Keratinocyte (primary cell): ENCODE results near the gene IFI16. TPM values are rescaled to one million over a fixed set of nuclear protein-coding genes. Genes with fewer than 3 reads are reported as not detected.

Experiments used
- DNase-seq: peaks from one replicate; pipeline ENCODE4 v3.0.0-alpha.2; 2011; ENCODE audit warnings: low read depth, missing footprints, low spot score
- FAIRE-seq: peaks from 2 replicates; lab custom pipeline; 2011; peaks lifted over from hg19 to GRCh38; lab: Jason Lieb, UNC
- H2AFZ ChIP-seq: 2 replicates; pipeline ENCODE4 v1.6.0; 2012; ENCODE audit warnings: low read length, control low read depth, inconsistent platforms; ENCODE audit not compliant: control insufficient read depth
- H3K27ac ChIP-seq: 2 replicates; pipeline ENCODE4 v1.5.1; 2011; ENCODE audit warnings: low read length; ENCODE audit not compliant: control insufficient read depth, insufficient read depth
- H3K27me3 ChIP-seq: 3 replicates; pipeline ENCODE4 v1.6.0; 2011; ENCODE audit warnings: low read length; ENCODE audit not compliant: control insufficient read depth, insufficient read depth; ENCODE audit errors: extremely low read depth
- H3K36me3 ChIP-seq, 2 experiments: 2 replicates in 1 of 2; 3 replicates in 1 of 2; pipeline ENCODE4 v1.5.1; 2011; ENCODE audit warnings: low read length in 2 of 2, mild to moderate bottlenecking in 1 of 2; ENCODE audit not compliant: control insufficient read depth in 2 of 2, insufficient read depth in 2 of 2; ENCODE audit errors: extremely low read depth in 1 of 2
- H3K4me1 ChIP-seq: 3 replicates; pipeline ENCODE4 v1.5.1; 2011; ENCODE audit warnings: low read length; ENCODE audit not compliant: control insufficient read depth, insufficient read depth; ENCODE audit errors: extremely low read depth
- H3K4me2 ChIP-seq: 3 replicates; pipeline ENCODE4 v1.6.0; 2011; ENCODE audit warnings: low read depth, low read length; ENCODE audit not compliant: control insufficient read depth, insufficient read depth; ENCODE audit errors: extremely low read depth
- H3K4me3 ChIP-seq, 3 experiments: fragments of 200-600 bp in 1 of 3; sonication (generic) in 1 of 3; 2 replicates in 2 of 3; 3 replicates in 1 of 3; pipeline ENCODE4 v1.5.1; 2011 to 2016; ENCODE audit warnings: low read length in 3 of 3, mild to moderate bottlenecking in 3 of 3, control low read depth in 2 of 3, inconsistent platforms in 1 of 3, low read depth in 1 of 3, mixed read lengths in 1 of 3, mixed run types in 1 of 3, moderate library complexity in 1 of 3; ENCODE audit not compliant: control insufficient read depth in 2 of 3, insufficient read depth in 2 of 3; ENCODE audit errors: extremely low read depth in 1 of 3
- H3K79me2 ChIP-seq: 2 replicates; pipeline ENCODE4 v1.6.0; 2012; ENCODE audit warnings: low read length; ENCODE audit not compliant: control insufficient read depth, insufficient read depth
- H3K9ac ChIP-seq: 3 replicates; pipeline ENCODE4 v1.6.0; 2011; ENCODE audit warnings: low read length; ENCODE audit not compliant: control insufficient read depth, insufficient read depth; ENCODE audit errors: extremely low read depth
- H3K9me1 ChIP-seq: 3 replicates; pipeline ENCODE4 v1.6.0; 2011; ENCODE audit warnings: low read length; ENCODE audit not compliant: control insufficient read depth, insufficient read depth; ENCODE audit errors: extremely low read depth
- H3K9me3 ChIP-seq: 2 replicates; pipeline ENCODE4 v1.5.1; 2012; ENCODE audit warnings: low read depth, low read length; ENCODE audit not compliant: control insufficient read depth
- H4K20me1 ChIP-seq: 3 replicates; pipeline ENCODE4 v1.6.0; 2011; ENCODE audit warnings: low read length; ENCODE audit not compliant: control insufficient read depth, insufficient read depth; ENCODE audit errors: extremely low read depth
- CTCF ChIP-seq, 3 experiments: IDR thresholded peaks in 1 of 3; conservative IDR thresholded peaks in 1 of 3; optimal IDR thresholded peaks in 1 of 3; 2 replicates in 2 of 3; 3 replicates in 1 of 3; pipeline versions ENCODE3 to v1.5.1; 2011; ENCODE audit warnings: low read length in 3 of 3, mild to moderate bottlenecking in 3 of 3, moderate library complexity in 2 of 3, control low read depth in 1 of 3, inconsistent platforms in 1 of 3; ENCODE audit not compliant: insufficient read depth in 2 of 3; ENCODE audit errors: extremely low read depth in 1 of 3
- EZH2 ChIP-seq: IDR thresholded peaks from one replicate; pipeline ENCODE4 v1.6.1; 2012; ENCODE audit warnings: inconsistent platforms, mild to moderate bottlenecking, low read length, moderate library complexity
- dilution Hi-C: fragments of 300-500 bp; cut with MboI; formaldehyde crosslinking; loops from one replicate; pipeline ENCODE4 v1.7.0; 2020; ENCODE audit warnings: low sequenced_read_pairs; ENCODE audit not compliant: extremely low pct_ligation_motif_present
- polyA plus RNA-seq, 5 experiments: library from polyadenylated mRNA; depleted of rRNA in 3 of 5; stranded (reverse) in 3 of 5; stranded (forward) in 1 of 5; unstranded in 1 of 5; fragments of >200 nt; gene quantifications; 1 replicate in 1 of 5; 2 replicates in 3 of 5; 3 replicates in 1 of 5; pipeline versions ENCODE4 v1.2.1 to v1.2.3, GENCODE V29; 2011 to 2012; ENCODE audit warnings: missing spikeins in 2 of 5, low read depth in 1 of 5, low replicate concordance in 1 of 5

The IFI16 gene
- polyA plus RNA-seq, 1 donor (not counting 4 experiments of a cell fraction or from before 2014, with no cell fraction given), result 193 TPM

GRCh38 chr1:159012495-159012894 is 2.8 kb downstream of the IFI16 start:
- peaks cover 8 to 33% of the 10 kb centered on the region in 2 experiments for H3K36me3 ChIP-seq
- TF ChIP-seq EZH2, result no peak
- no peak for TF ChIP-seq CTCF (optimal IDR thresholded peaks at IDR 0.05 in 1 of 3, IDR thresholded peaks at IDR 0.05 in 1 of 3, conservative IDR thresholded peaks at IDR 0.05 in 1 of 3; ENCODE audit: extremely low read depth in 1 of 3, insufficient read depth in 2 of 3, low read length in 3 of 3)
- H3K4me1 ChIP-seq, result peaks cover 42% of the 10 kb centered on the region
- peaks cover 2% of the 10 kb centered on the region for H3K9me3 ChIP-seq
- H3K27ac ChIP-seq, result peak overlapping the region; percentile 16
- H4K20me1 ChIP-seq, result no peaks in the 10 kb centered on the region
- dilution Hi-C loops, result no loop called here
- peaks cover 62% of the 10 kb centered on the region for H3K79me2 ChIP-seq
- no peaks in the 10 kb centered on the region for H3K27me3 ChIP-seq
- peak overlapping the region; percentile 8 to 89 (median 88) for H3K4me3 ChIP-seq
- FAIRE-seq (peak; percentile 78), DNase-seq (no peak)
- peak overlapping the region; percentile 93 for H3K9ac ChIP-seq
- peak overlapping the region; percentile 92 for H3K4me2 ChIP-seq
- H2AFZ ChIP-seq, result no peak overlapping the region
- no peaks in the 10 kb centered on the region for H3K9me1 ChIP-seq

- dilution Hi-C loops, result no loop called here
- no peak for DNase-seq
- FAIRE-seq, result no peak
- peaks cover 2% of the 10 kb centered on the region for H3K9me3 ChIP-seq
- no peaks in the 10 kb centered on the region for H4K20me1 ChIP-seq
- peaks cover 74% of the 10 kb centered on the region for H3K79me2 ChIP-seq
- no peaks in the 10 kb centered on the region for H3K9me1 ChIP-seq
- peak overlapping the region in 1 of 3 experiments; percentile 39 for H3K4me3 ChIP-seq
- peaks cover 36% of the 10 kb centered on the region for H3K4me1 ChIP-seq
- H3K27me3 ChIP-seq, result no peaks in the 10 kb centered on the region
- no peak overlapping the region for H3K27ac ChIP-seq
- no peak overlapping the region for H3K9ac ChIP-seq
- TF ChIP-seq CTCF (optimal IDR thresholded peaks at IDR 0.05 in 1 of 3, IDR thresholded peaks at IDR 0.05 in 1 of 3, conservative IDR thresholded peaks at IDR 0.05 in 1 of 3; ENCODE audit: extremely low read depth in 1 of 3, insufficient read depth in 2 of 3, low read length in 3 of 3) (no peak), EZH2 (no peak)
- H2AFZ ChIP-seq, result no peak overlapping the region
- peak overlapping the region; percentile 22 for H3K4me2 ChIP-seq
- peaks cover 10 to 40% of the 10 kb centered on the region in 2 experiments for H3K36me3 ChIP-seq
Measured at GRCh38 chr1:159014003-159014571, 4.4 kb downstream of the IFI16 start.
